ENCODE results near the gene RPN2. TPM values are rescaled to one million over a fixed set of nuclear protein-coding genes. Genes with fewer than 3 reads are reported as not detected.

RPN2 gene
- polyA plus RNA-seq, 1 donor from 2014 or later = 196 TPM

GRCh38 chr20:37219751-37220668 is 40.9 kb downstream of the RPN2 start:
- Mint-ChIP-seq H3K9me3 (no peaks in the 10 kb centered on the region), H3K27me3 (no peaks in the 10 kb centered on the region), H3K4me3 (no peak overlapping the region)

GRCh38 chr20:37220731-37221130 is 41.6 kb downstream of the RPN2 start:
- H3K4me3 Mint-ChIP-seq = no peak overlapping the region
- no peaks in the 10 kb centered on the region for H3K9me3 Mint-ChIP-seq
- H3K27ac Mint-ChIP-seq = no peak overlapping the region
- peaks cover 8% of the 10 kb centered on the region for H3K36me3 Mint-ChIP-seq
- H3K27me3 Mint-ChIP-seq = no peaks in the 10 kb centered on the region
- peaks cover 0 to 2% (median 0%) of the 10 kb centered on the region in 3 donors for H3K4me1 Mint-ChIP-seq

More at GRCh38 chr20:37219751-37220668, 40.9 kb downstream of the RPN2 start:
- Mint-ChIP-seq H3K27ac (no peak overlapping the region), H3K4me1 (peaks cover 0 to 4% (median 0%) of the 10 kb centered on the region in 3 donors), H3K36me3 (peaks cover 9% of the 10 kb centered on the region)

- Mint-ChIP-seq H3K36me3 (peaks cover 6% of the 10 kb centered on the region), H3K27ac (no peak overlapping the region)
These were observed 43.0 kb downstream of the RPN2 start for GRCh38 chr20:37222086-37222485.

DNA sequence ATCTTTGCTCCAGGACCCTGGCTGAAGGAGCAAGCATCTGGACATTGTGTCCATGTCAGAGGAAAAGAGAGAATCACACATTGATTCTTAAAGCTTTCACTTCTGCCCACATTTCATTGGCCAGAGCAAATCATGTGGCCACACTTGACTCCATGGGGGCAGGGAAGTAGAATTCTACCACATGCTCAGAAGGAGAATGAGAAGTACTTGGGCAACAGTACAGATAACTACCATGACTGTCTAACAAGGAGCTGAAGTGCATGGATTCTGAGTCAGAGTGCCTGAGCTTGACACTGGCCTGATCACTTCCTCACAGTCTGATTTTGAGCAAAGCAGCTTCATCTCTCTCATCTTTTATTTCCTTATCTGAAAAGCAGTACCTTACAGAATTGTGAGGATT is 43.9 kb downstream of the RPN2 start:
- Mint-ChIP-seq H3K27me3 (no peaks in the 10 kb centered on the region), H3K27ac (no peak overlapping the region), H3K36me3 (peaks cover 6% of the 10 kb centered on the region)

More at GRCh38 chr20:37222086-37222485, 43.0 kb downstream of the RPN2 start:
- no peak overlapping the region for H3K4me3 Mint-ChIP-seq
- H3K9me3 Mint-ChIP-seq = no peaks in the 10 kb centered on the region
- H3K27me3 Mint-ChIP-seq = no peaks in the 10 kb centered on the region
- peaks cover 0 to 2% (median 0%) of the 10 kb centered on the region in 3 donors for H3K4me1 Mint-ChIP-seq

GRCh38 chr20:37225146-37225545 is 46.0 kb downstream of the RPN2 start:
- Mint-ChIP-seq H3K4me3 (no peak overlapping the region), H3K4me1 (peaks cover 0 to 2% (median 0%) of the 10 kb centered on the region in 3 donors), H3K36me3 (peaks cover 2% of the 10 kb centered on the region), H3K27ac (peak overlapping the region in 1 of 3 donors; percentile 47), H3K9me3 (no peaks in the 10 kb centered on the region), H3K27me3 (no peaks in the 10 kb centered on the region)

More for the DNA sequence above, 43.9 kb downstream of the RPN2 start:
- no peak overlapping the region for H3K4me3 Mint-ChIP-seq
- peaks cover 0 to 2% (median 0%) of the 10 kb centered on the region in 3 donors for H3K4me1 Mint-ChIP-seq
- no peaks in the 10 kb centered on the region for H3K9me3 Mint-ChIP-seq

DNA sequence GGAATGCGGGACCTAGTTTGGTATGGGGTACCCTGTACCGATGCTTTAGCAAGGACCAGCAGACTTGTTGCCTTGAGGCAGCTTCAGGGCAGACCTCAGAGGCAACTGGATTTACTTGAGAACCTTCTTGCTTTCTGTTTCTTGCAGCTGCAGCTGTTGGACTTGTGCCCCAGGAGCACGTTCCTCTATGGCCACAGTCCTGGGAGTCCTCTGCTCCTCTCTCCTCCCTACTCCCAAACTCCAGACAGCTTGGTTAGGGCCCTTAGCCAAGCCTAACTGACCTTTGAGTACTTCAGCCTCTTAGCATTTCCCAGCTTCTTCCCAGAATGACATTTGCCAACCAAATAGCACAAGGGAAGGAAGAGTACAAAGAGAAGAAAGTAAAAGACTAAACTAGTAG is 47.8 kb downstream of the RPN2 start:
- Mint-ChIP-seq H3K27me3 (no peaks in the 10 kb centered on the region), H3K27ac (peak overlapping the region in 1 of 3 donors; percentile 78), H3K4me1 (peaks cover 0 to 2% (median 0%) of the 10 kb centered on the region in 3 donors), H3K9me3 (no peaks in the 10 kb centered on the region), H3K4me3 (no peak overlapping the region), H3K36me3 (peaks cover 5% of the 10 kb centered on the region)

- no peak overlapping the region for H3K27ac Mint-ChIP-seq
- H3K4me1 Mint-ChIP-seq = no peaks in the 10 kb centered on the region
- no peaks in the 10 kb centered on the region for H3K27me3 Mint-ChIP-seq
- H3K4me3 Mint-ChIP-seq = no peak overlapping the region
- peaks cover 5% of the 10 kb centered on the region for H3K36me3 Mint-ChIP-seq
- H3K9me3 Mint-ChIP-seq = no peaks in the 10 kb centered on the region
These were observed 49.0 kb downstream of the RPN2 start for GRCh38 chr20:37228082-37228481.

DNA sequence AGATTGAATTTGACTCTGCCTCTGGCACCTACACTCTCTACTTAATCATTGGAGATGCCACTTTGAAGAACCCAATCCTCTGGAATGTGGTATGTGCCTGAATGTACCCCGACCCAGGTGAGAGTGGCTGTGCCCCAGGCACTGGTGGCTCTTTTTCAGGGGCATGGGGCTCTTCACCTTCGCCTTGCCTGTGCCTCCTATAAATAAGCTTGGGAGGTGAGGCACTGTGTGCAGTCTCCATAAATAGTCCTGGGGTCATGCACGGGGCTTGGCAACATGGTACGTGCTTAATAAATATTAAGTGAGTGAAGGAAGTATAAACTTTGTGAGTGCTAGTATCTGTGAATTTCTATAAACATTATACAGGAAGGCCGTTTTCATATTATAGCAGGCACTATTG is 49.5 kb downstream of the RPN2 start:
- Mint-ChIP-seq H3K9me3 (no peaks in the 10 kb centered on the region), H3K4me1 (no peaks in the 10 kb centered on the region), H3K4me3 (no peak overlapping the region), H3K36me3 (peaks cover 5% of the 10 kb centered on the region), H3K27me3 (no peaks in the 10 kb centered on the region), H3K27ac (no peak overlapping the region)

- Mint-ChIP-seq H3K27ac (no peak overlapping the region), H3K27me3 (no peaks in the 10 kb centered on the region), H3K36me3 (peaks cover 5% of the 10 kb centered on the region)
These were observed 50.2 kb downstream of the RPN2 start for GRCh38 chr20:37229357-37229756.

GRCh38 chr20:37230200-37230599 is 51.1 kb downstream of the RPN2 start:
- no peaks in the 10 kb centered on the region for H3K4me1 Mint-ChIP-seq
- no peak overlapping the region for H3K4me3 Mint-ChIP-seq
- H3K36me3 Mint-ChIP-seq = peaks cover 5% of the 10 kb centered on the region
- no peak overlapping the region for H3K27ac Mint-ChIP-seq
- H3K9me3 Mint-ChIP-seq = no peaks in the 10 kb centered on the region
- no peaks in the 10 kb centered on the region for H3K27me3 Mint-ChIP-seq

More at GRCh38 chr20:37229357-37229756, 50.2 kb downstream of the RPN2 start:
- Mint-ChIP-seq H3K4me1 (no peaks in the 10 kb centered on the region), H3K4me3 (no peak overlapping the region), H3K9me3 (no peaks in the 10 kb centered on the region)

GRCh38 chr20:37231947-37232630 is 53.0 kb downstream of the RPN2 start:
- no peak overlapping the region for H3K27ac Mint-ChIP-seq
- H3K4me3 Mint-ChIP-seq = no peak overlapping the region
- H3K36me3 Mint-ChIP-seq = peaks cover 7% of the 10 kb centered on the region
- H3K27me3 Mint-ChIP-seq = no peaks in the 10 kb centered on the region
- no peaks in the 10 kb centered on the region for H3K9me3 Mint-ChIP-seq
- no peaks in the 10 kb centered on the region for H3K4me1 Mint-ChIP-seq

- H3K4me1 Mint-ChIP-seq = no peaks in the 10 kb centered on the region
- no peaks in the 10 kb centered on the region for H3K27me3 Mint-ChIP-seq
- no peak overlapping the region for H3K4me3 Mint-ChIP-seq
- no peak overlapping the region for H3K27ac Mint-ChIP-seq
- H3K9me3 Mint-ChIP-seq = no peaks in the 10 kb centered on the region
- peaks cover 7% of the 10 kb centered on the region for H3K36me3 Mint-ChIP-seq
These were observed 54.6 kb downstream of the RPN2 start for GRCh38 chr20:37233548-37234253.

- no peak overlapping the region for H3K4me3 Mint-ChIP-seq
- H3K27ac Mint-ChIP-seq = no peak overlapping the region
- H3K27me3 Mint-ChIP-seq = no peaks in the 10 kb centered on the region
- no peaks in the 10 kb centered on the region for H3K9me3 Mint-ChIP-seq
- no peaks in the 10 kb centered on the region for H3K4me1 Mint-ChIP-seq
- H3K36me3 Mint-ChIP-seq = peaks cover 7% of the 10 kb centered on the region
These were observed 55.1 kb downstream of the RPN2 start for GRCh38 chr20:37234254-37234581.

- Mint-ChIP-seq H3K9me3 (no peaks in the 10 kb centered on the region), H3K27ac (no peak overlapping the region), H3K27me3 (no peaks in the 10 kb centered on the region), H3K4me1 (no peaks in the 10 kb centered on the region), H3K36me3 (peaks cover 5% of the 10 kb centered on the region), H3K4me3 (no peak overlapping the region)
These were observed 55.9 kb downstream of the RPN2 start for GRCh38 chr20:37235065-37235464.

- Mint-ChIP-seq H3K9me3 (no peaks in the 10 kb centered on the region), H3K27me3 (no peaks in the 10 kb centered on the region), H3K4me1 (no peaks in the 10 kb centered on the region), H3K36me3 (peaks cover 9% of the 10 kb centered on the region), H3K4me3 (no peak overlapping the region), H3K27ac (peak overlapping the region in 1 of 3 donors; percentile 94)
These were observed 57.3 kb downstream of the RPN2 start for GRCh38 chr20:37236462-37236861.

Measured in IgD-negative memory B cell (primary cell).